Neuronal stem cell (in vitro differentiated cells): Measurements from ENCODE around the gene CGB2.
A peak's percentile ranks its signal among the peaks of the same experiment; 100 is the strongest.
"Not testable (repeated sequence)": the region's sequence is repeated elsewhere in the genome, so short reads cannot be mapped to it uniquely, and the experiment has no call there.

Experiments
- DNase-seq: peaks from one replicate; pipeline ENCODE4 v3.0.0-alpha.2; 2013; ENCODE audit warnings: low spot score
- H2AFZ ChIP-seq: one replicate; pipeline ENCODE4 v1.6.1; 2013; ENCODE audit warnings: mild to moderate bottlenecking, low read length, inconsistent platforms
- H2AK5ac ChIP-seq: 2 replicates; pipeline ENCODE4 v1.6.1; 2013; ENCODE audit warnings: low read depth, mild to moderate bottlenecking, inconsistent platforms, low read length, moderate library complexity, mixed read lengths
- H2BK120ac ChIP-seq: 2 replicates; pipeline ENCODE4 v1.6.1; 2013; ENCODE audit warnings: low read depth, mild to moderate bottlenecking, inconsistent platforms, low read length, moderate library complexity, mixed read lengths
- H2BK12ac ChIP-seq: one replicate; pipeline ENCODE4 v1.6.1; 2013; ENCODE audit warnings: low read length, inconsistent platforms
- H2BK15ac ChIP-seq: 2 replicates; pipeline ENCODE4 v1.6.1; 2013; ENCODE audit warnings: mild to moderate bottlenecking, low read length, inconsistent platforms, mixed read lengths
- H2BK5ac ChIP-seq: one replicate; pipeline ENCODE4 v1.6.1; 2013; ENCODE audit warnings: inconsistent platforms, mild to moderate bottlenecking, low read length, moderate library complexity
- H3K14ac ChIP-seq: one replicate; pipeline ENCODE4 v1.6.1; 2013; ENCODE audit warnings: low read length, inconsistent platforms
- H3K18ac ChIP-seq: 2 replicates; pipeline ENCODE4 v1.6.1; 2013; ENCODE audit warnings: low read length, inconsistent platforms
- H3K23ac ChIP-seq: 2 replicates; pipeline ENCODE4 v1.6.1; 2013; ENCODE audit warnings: low read depth, mild to moderate bottlenecking, mixed read lengths, low read length, inconsistent platforms; ENCODE audit not compliant: poor library complexity
- H3K27ac ChIP-seq: replicated peaks from 3 replicates; pipeline ENCODE4 v1.5.1; 2013; ENCODE audit warnings: low read length, inconsistent platforms
- H3K27me3 ChIP-seq, 3 experiments: 2 replicates each; pipeline ENCODE4 v1.6.1; 2013; ENCODE audit warnings: low read length in 3 of 3, mild to moderate bottlenecking in 2 of 3, inconsistent platforms in 1 of 3, low read depth in 1 of 3, mixed read lengths in 1 of 3, moderate library complexity in 1 of 3; ENCODE audit not compliant: control insufficient read depth in 3 of 3, insufficient read depth in 3 of 3
- H3K36me3 ChIP-seq, 2 donors: replicated peaks in 1 of 2; 2 replicates each; pipeline ENCODE4 v1.6.1; 2013; ENCODE audit warnings: low read length in 2 of 2; ENCODE audit not compliant: control insufficient read depth in 2 of 2, insufficient read depth in 2 of 2
- H3K4ac ChIP-seq: 2 replicates; pipeline ENCODE4 v1.6.1; 2013; ENCODE audit warnings: inconsistent platforms, mild to moderate bottlenecking, low read length, moderate library complexity
- H3K4me1 ChIP-seq, 2 donors: 1 replicate in 1 of 2; 2 replicates in 1 of 2; pipeline ENCODE4 v1.6.1; 2013; ENCODE audit warnings: low read length in 2 of 2, low read depth in 1 of 2; ENCODE audit not compliant: control insufficient read depth in 2 of 2, insufficient read depth in 1 of 2
- H3K4me2 ChIP-seq: one replicate; pipeline ENCODE4 v1.6.1; 2013; ENCODE audit warnings: mild to moderate bottlenecking, low read length, inconsistent platforms; ENCODE audit not compliant: insufficient read depth, poor library complexity, severe bottlenecking
- H3K4me3 ChIP-seq, 2 donors: 2 replicates each; pipeline ENCODE4 v1.5.1; 2013; ENCODE audit warnings: low read length in 2 of 2, mild to moderate bottlenecking in 2 of 2, inconsistent platforms in 1 of 2, moderate library complexity in 1 of 2
- H3K79me1 ChIP-seq: one replicate; pipeline ENCODE4 v1.6.1; 2013; ENCODE audit warnings: low read depth, mild to moderate bottlenecking, inconsistent platforms, low read length, moderate library complexity
- H3K9ac ChIP-seq: one replicate; pipeline ENCODE4 v1.6.1; 2013; ENCODE audit warnings: mild to moderate bottlenecking, low read depth, low read length, inconsistent platforms; ENCODE audit not compliant: poor library complexity
- H3K9me3 ChIP-seq, 2 donors: replicated peaks in 1 of 2; 2 replicates each; pipeline versions ENCODE3 to v1.6.1; 2013; ENCODE audit warnings: low read length in 2 of 2, mild to moderate bottlenecking in 2 of 2, inconsistent platforms in 1 of 2, low read depth in 1 of 2, mixed read lengths in 1 of 2, moderate library complexity in 1 of 2; ENCODE audit not compliant: control insufficient read depth in 2 of 2, insufficient read depth in 1 of 2
- H4K8ac ChIP-seq: one replicate; pipeline ENCODE4 v1.6.1; 2013; ENCODE audit warnings: low read depth, mild to moderate bottlenecking, inconsistent platforms, low read length, moderate library complexity
- H4K91ac ChIP-seq: one replicate; pipeline ENCODE4 v1.6.1; 2013; ENCODE audit warnings: low read length, low read depth, mild to moderate bottlenecking, inconsistent platforms; ENCODE audit not compliant: poor library complexity
- WGBS, 2 donors: extraction: QIAGEN DNeasy Blood & Tissue Kit; methylation state at CpG; one replicate each; pipeline ENCODE4 v1.1.7; 2013; ENCODE audit warnings: missing lambda C conversion rate in 2 of 2, mixed read lengths in 1 of 2; ENCODE audit not compliant: insufficient read length in 2 of 2, insufficient replicate concordance in 1 of 2; ENCODE audit errors: extremely low coverage in 2 of 2; 5-methylcytosine and 5-hydroxymethylcytosine counted together

Gene CGB2

DNA sequence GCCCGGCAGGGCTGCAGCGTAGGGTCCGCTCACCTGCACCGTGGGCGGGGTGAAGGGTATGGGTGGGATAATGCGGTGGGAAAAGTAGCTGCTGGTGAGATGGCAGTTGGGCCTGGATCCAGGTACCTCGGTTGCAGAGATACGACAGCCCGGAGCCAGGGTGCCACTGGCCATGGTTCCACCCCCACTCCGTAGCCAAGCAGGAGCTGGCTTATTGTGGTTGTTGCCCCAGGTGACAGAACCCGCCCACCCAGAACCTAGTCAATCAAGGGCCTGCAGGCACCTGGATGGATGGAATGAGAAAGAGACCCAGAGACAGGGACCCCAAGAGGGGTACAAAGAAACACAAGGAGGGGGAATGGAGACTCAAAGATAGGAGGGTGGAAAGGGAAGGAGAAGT lies 11.3 kb upstream of the CGB2 start:
- Histone ChIP-seq H3K4me3 (no peak overlapping the region), H3K9me3 (no peaks in the 10 kb centered on the region), H2BK15ac (no peak overlapping the region), H3K4me2 (no peak overlapping the region), H3K14ac (no peak overlapping the region), H3K27me3 (peaks cover 0 to 25% (median 0%) of the 10 kb centered on the region in 3 experiments), H4K8ac (no peak overlapping the region), H2BK120ac (no peak overlapping the region), H3K36me3 (peaks cover 6 to 17% of the 10 kb centered on the region in 2 donors), H3K4me1 (peaks cover 9% of the 10 kb centered on the region in 2 donors), H3K23ac (peak overlapping the region; percentile 73), H4K91ac (no peak overlapping the region), H2BK5ac (no peak overlapping the region), H3K18ac (no peak overlapping the region), H2AFZ (no peak overlapping the region), H2BK12ac (no peak overlapping the region), H3K9ac (no peak overlapping the region), H3K79me1 (no peaks in the 10 kb centered on the region), H3K27ac (no peak overlapping the region), H2AK5ac (no peak overlapping the region), H3K4ac (no peak overlapping the region)
- no CpG with 5 or more reads among the region's 11 CpGs for WGBS, 2 donors
- DNase-seq, result no peak

DNA sequence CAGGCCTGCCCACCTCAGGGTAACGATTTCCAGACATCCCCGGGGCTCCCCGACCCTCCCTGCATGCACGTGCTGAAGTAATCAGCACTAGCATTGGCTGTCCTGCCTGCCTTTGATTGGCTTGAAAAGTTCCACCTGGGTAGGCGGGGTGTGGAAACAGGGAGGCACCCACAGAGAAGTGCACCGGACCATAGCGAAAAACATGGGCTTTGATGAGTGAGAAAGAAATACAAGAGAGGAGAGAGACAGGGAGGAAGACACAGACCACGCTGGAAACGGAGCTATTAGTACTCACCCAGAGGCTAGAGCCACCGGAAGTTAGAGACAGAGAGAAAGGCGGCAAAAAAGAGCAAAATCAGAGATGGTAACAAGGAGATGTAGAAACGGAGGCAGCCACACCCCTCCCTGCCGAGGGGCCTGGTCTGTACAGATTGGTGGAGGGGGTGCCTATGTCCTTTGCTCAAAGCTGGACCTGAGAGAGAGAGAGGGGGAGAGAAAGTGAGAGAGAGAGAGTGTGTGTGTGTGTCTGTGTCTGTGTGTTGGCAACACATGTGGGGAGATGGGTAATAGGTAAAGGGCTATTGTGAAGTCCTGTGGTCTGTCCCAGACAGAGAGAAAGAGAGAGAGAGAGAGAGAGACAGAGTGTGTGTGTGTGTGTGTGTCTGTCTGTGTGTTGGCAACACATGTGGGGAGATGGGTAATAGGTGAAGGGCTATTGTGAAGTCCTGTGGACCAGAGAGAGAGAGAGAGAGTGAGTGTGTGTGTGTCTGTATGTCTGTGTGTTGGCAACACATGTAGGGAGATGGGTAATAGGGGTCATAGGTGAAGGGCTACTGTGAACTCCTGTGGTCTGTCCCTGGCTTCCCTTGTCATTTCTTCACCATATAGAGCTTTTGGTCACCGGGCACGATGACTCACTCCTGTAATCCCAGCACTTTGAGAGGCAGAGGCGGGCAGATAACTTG lies 10.5 kb upstream of the CGB2 start:
- peaks cover under 1 to 8% of the 10 kb centered on the region in 2 donors for H3K36me3 ChIP-seq
- no peak overlapping the region for H3K18ac ChIP-seq
- H3K4ac ChIP-seq, result no peak overlapping the region
- no peak overlapping the region for H3K9ac ChIP-seq
- H2BK5ac ChIP-seq, result no peak overlapping the region
- peaks cover 0 to 25% (median 0%) of the 10 kb centered on the region in 3 experiments for H3K27me3 ChIP-seq
- DNase-seq, result no peak
- H2BK12ac ChIP-seq, result no peak overlapping the region
- H3K4me3 ChIP-seq, result no peak overlapping the region
- H2BK120ac ChIP-seq, result no peak overlapping the region
- no CpG with 5 or more reads among the region's 16 CpGs for WGBS, 2 donors
- H3K14ac ChIP-seq, result no peak overlapping the region
- H3K79me1 ChIP-seq, result no peaks in the 10 kb centered on the region
- peak overlapping the region; percentile 43 for H4K8ac ChIP-seq
- H2AK5ac ChIP-seq, result no peak overlapping the region
- no peak overlapping the region for H3K27ac ChIP-seq
- peak overlapping the region; percentile 47 for H3K23ac ChIP-seq
- peak overlapping the region; percentile 82 for H2AFZ ChIP-seq
- H3K4me1 ChIP-seq, result peaks cover 9% of the 10 kb centered on the region in 2 donors
- no peak overlapping the region for H4K91ac ChIP-seq
- no peaks in the 10 kb centered on the region for H3K9me3 ChIP-seq
- no peak overlapping the region for H3K4me2 ChIP-seq
- peak overlapping the region; percentile 37 for H2BK15ac ChIP-seq

DNA sequence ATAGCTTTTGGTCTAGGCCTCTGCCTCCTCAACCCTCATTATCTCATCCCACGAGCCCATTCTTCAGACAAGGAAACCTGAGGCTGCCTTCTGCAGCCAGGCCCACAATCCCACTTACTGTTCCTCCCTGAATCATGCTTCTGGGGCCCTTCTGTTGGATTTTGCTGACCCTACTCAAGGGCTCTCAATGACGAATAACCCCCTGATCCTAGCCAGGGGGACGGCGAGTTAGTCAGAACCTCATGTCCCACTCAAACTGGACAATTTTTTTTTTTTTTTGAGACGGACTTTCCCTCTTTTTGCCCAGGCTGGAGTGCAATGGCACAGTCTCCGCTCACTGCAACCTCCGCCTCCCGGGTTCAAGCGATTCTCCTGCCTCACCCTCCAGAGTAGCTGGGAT lies 9.6 kb upstream of the CGB2 start:
- Histone ChIP-seq H4K8ac (no peak overlapping the region), H3K27me3 (peaks cover 0 to 25% (median 0%) of the 10 kb centered on the region in 3 experiments), H3K27ac (no peak overlapping the region), H3K36me3 (peaks cover 0 to 2% of the 10 kb centered on the region in 2 donors), H3K9ac (no peak overlapping the region), H2AFZ (no peak overlapping the region), H2BK120ac (no peak overlapping the region), H3K79me1 (no peaks in the 10 kb centered on the region), H3K4me2 (no peak overlapping the region), H2BK5ac (no peak overlapping the region), H3K4ac (no peak overlapping the region), H2BK12ac (no peak overlapping the region), H3K4me3 (no peak overlapping the region), H3K23ac (no peak overlapping the region), H3K14ac (no peak overlapping the region), H3K9me3 (no peaks in the 10 kb centered on the region), H4K91ac (no peak overlapping the region), H3K4me1 (peaks cover 9% of the 10 kb centered on the region in 2 donors), H3K18ac (no peak overlapping the region), H2AK5ac (no peak overlapping the region), H2BK15ac (no peak overlapping the region)
- no CpG with 5 or more reads among the region's 9 CpGs for WGBS, 2 donors
- DNase-seq, result no peak

DNA sequence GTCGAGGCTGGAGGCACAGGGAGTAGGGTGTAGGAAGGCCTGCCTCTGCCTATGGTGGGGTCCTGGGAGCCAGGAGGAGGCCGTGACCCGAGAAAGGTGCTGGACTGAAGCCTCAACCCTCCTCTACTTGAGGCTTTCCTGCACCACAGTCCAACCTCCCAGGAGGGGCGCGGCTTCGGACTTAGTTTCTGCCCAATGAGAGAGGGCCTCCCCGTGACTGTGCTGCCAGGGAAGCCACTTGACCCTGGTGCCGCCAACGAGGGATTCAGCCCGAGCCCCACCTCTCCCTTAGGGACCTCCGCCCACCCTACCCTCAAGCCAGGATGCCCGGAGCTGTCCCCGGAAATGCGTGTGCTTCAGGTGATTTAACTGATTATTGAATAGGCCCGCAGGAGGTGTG lies 7.5 kb upstream of the CGB2 start, which contains the start of gene CGB3:
CGB3 (minus strand) TSS at position 101 of the 400 bp plus-strand sequence. CDS start 362 bp downstream, outside the sequence.
- H4K91ac ChIP-seq, H3K4me1 ChIP-seq, H3K4me2 ChIP-seq, H3K9me3 ChIP-seq, H4K8ac ChIP-seq, H2BK12ac ChIP-seq, H2AK5ac ChIP-seq, H3K79me1 ChIP-seq, H2BK15ac ChIP-seq, DNase-seq, H3K9ac ChIP-seq, H3K18ac ChIP-seq, H3K27me3 ChIP-seq, H3K23ac ChIP-seq, H2AFZ ChIP-seq, H3K14ac ChIP-seq, H3K36me3 ChIP-seq, H3K4me3 ChIP-seq, H3K27ac ChIP-seq, H2BK5ac ChIP-seq, H2BK120ac ChIP-seq, H3K4ac ChIP-seq: not testable (repeated sequence)
- WGBS, 2 donors, result no CpG with 5 or more reads among the region's 15 CpGs
